Skin of body (tissue), 2 donors: Measurements from ENCODE around the gene CEP76. TPM values are rescaled to one million over a fixed set of nuclear protein-coding genes. Genes with fewer than 3 reads are reported as not detected.
A peak's percentile ranks its signal among the peaks of the same experiment; 100 is the strongest.

Experiments used
- DNase-seq: peaks from one replicate; lab custom pipeline; 2025; lab: John Stamatoyannopoulos, UW
- total RNA-seq: library from RNA; depleted of rRNA; stranded (reverse); fragments of >200 nt; gene quantifications from one replicate; pipeline ENCODE4 v1.2.3, GENCODE V29; 2014

The CEP76 gene
- total RNA-seq, 1 donor from 2014 or later: 9.8 TPM

DNA sequence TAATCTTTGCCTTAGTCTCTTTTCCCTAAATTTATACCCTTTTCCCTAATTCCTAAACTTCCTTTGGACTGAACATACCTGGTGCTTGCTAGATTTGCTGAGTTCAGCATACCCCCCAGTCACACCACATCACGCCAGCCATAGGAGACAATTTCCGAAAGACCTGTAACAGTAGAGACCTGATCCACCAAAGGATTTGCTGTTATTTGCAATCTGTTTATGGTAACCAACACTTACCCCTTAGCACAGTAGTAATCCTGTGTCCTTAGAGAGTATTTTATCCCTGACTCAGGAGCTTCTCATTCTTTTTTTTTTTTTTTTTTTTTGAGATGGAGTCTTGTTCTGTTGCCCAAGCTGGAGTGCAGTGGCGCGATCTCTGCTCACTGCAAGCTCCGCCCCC is 8.9 kb upstream of the CEP76 start:
- no peak for DNase-seq

DNA sequence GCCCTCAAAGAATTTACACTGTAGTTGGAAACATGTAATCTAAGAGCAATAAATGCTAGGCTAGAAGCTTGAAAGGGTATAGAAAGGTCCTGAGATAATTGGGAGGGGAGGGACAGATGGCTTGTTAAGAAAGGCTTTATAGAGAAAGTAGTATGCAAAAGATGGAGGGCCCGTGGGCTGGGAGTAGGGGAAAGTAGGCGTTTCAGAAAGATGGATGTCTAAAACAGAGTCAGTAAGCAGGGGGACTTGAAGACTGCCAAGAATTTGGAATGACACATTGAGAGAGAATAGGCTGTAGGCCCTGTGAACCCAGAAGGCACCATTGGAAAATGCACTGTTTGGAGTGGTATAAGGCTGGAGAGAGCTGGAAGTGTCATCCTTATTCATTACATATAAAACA is 1.1 kb upstream of the CEP76 start:
- no peak for DNase-seq

DNA sequence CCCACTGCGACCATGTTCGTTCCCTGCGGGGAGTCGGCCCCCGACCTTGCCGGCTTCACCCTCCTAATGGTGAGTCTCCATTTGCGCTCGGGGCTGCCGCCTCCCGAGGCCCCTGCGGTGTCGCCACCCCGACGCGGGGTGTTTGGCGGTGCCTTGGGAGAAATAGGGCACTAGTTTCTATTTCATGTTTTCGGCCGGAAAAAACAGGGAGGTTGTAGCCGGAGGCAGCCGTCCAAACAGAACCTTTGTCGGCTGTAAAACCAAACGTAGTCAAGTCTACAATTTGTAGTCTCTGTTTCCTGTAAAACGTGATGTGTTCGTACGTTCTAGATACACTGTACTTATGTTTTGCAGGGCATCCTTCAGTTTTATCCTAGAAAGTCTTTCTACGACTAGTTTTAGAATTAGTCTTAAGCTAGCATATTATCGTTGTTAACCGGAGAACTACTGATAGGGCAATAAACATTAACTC is 609 bp upstream of the CEP76 start:
- DNase-seq: peak; percentile 43

DNA sequence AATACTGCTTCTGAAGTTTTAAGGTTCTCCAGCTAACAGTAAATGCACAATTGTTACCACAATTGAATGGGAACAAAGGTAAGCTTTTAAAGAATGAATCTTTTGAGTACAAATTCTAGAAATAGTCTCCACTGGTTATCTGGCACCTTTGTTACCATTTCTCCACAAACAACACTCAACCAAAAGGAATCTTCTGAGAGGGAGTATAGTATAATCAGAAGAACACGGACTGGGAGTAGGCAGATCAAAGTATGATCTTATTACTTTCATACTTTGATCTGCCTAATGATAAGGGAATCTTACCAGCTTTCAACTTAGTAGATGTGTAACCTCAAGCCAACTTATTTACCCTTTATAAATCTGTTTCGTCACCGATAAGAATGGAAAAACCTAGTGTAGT is 1.4 kb downstream of the CEP76 start:
- no peak for DNase-seq

DNA sequence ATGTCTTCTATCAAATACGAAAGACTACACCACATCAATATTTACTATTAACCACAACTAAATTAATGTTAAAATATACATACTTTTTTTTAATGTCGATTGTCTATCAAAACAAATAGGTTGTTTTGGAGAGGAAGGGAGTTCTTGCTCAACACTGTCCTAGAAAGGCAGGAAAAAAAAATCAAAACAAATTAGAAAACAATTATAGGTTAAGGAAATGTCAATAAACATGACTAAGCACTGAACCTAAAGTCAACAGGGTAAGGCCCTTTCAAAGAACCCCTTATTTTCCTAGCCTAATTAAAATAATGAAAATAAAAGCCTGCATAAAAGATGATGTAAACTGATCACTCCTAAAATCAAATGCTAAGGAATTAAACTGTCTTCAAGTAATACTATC is 2.8 kb downstream of the CEP76 start:
- no peak for DNase-seq

DNA sequence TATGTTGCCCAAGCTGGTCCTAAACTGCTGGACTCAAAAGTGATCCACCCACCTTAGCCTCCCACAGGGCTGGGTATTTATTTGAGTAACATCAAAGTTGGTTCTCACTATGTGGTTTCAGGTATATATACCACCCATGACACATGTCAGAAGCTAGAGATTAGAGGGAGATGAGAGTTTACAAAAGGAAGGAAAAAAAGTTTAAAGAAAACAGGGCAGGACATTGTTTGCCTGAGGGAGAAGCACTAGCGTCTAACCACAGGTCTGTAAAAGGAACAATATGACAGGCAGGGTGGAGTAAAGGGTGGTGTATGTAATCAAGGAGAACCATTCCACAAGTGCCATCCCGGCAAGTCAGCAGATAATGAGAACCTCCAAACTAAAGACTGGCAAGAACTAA is 8.5 kb downstream of the CEP76 start:
- DNase-seq: no peak

DNA sequence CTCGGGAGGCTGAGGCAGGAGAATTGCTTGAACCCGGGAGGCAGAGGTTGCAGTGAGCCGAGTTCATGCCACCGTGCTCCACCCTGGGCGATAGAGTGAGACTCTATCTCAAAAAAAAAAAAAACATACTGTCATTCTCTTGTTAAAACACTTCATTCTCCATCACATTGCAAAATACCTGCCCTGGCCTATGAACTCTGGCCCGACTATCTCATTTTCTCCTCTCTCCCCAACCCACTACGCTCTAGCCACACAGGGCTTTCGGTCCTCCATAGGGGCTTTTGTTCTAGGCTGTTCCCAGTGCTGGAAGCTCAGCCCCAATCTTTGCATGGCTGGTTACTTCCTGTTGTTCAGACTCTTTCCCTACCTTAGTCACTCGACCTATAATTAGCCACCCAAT is 10.3 kb downstream of the CEP76 start:
- DNase-seq: no peak

DNA sequence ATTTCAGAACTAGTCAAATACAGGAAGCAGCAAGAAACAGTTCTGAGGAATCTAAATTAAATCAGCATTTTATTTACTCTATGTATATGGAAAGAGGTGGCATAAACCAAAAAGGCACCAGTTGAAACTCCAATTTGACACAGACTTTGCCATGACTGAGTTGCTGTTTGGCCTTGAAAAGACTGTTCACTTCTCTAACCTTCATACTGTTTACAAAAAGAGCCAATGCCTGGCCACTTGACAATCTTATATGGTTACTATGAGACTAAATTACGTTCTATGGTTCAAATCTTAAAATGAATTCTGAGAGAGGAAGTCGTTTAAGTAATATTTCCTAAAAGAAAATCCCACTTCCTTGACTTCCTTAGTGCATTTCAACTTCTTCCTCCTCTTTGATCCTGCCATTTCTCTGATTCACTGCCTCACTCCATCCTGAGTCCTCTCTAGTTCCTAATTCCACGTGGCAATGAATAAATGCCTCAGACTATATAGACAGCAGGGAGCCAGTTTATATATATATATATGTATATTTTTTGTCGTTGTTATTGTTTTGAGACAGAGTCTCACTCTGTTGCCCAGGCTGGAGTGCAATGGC is 13.2 kb downstream of the CEP76 start:
- DNase-seq: no peak

DNA sequence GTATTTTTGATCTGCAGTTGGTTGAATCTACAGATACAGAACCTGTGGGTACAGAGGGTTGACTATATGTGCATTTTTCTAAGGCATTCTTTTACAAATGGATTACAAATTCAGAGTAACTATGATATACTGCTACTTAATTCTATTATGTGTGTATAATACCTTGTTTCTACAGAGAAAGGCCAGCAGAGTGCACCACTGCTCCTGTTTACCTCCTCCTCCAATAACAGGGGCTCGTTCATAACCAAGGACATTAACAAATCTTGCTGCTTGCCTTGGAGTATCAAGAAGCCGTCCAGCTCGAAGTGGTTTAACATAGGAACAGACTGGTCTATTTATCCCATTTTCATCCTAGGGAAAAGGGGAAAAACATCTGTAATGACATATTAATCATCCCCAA is 16.4 kb downstream of the CEP76 start:
- DNase-seq: no peak

DNA sequence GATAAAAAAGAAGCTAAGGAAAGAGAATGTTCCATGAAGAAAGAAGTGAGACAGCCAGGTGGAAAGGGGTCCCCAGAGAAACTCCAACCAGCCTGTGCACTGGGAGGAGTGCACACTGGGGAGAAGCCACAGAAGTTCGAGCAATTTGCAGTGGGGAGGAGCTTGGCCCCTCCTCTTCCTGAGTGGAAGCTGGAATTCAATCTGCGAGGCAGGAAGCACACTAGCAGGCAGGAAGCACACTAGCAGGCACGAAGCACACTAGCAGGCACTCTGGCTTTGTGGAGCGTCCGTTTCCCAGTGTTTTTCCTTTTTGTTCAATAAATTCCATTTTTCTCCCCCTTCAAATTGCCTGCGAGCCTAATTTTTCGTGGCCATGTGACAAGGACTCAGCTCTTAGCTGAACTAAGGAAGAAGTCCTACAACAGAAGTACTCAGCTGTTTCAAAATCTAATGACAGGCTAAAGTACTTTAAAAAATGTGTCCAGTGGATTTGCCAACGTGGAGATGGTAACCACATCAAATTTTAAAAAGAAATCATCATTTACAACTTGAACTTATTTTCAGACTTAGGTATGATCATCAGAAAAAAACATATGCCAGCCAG is 23.2 kb downstream of the CEP76 start:
- DNase-seq: peak; percentile 61

DNA sequence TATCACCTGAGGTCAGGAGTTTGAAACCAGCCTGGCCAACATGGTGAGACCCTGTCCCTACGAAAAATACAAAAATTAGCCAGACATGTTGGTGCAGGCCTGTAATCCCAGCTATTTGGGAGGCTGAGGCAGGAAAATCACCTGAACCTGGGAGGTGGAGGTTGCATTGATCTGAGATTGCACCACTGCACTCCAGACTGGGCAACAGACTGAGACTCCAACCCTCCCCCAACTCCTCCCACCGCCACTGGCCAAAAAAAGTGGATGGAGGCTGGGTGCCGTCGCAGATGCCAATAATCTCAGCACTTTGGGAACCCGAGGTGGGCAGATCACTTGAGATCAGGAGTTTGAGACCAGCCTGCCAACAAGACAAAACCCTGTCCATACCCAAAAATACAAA is 34.5 kb downstream of the CEP76 start:
- DNase-seq: no peak

DNA sequence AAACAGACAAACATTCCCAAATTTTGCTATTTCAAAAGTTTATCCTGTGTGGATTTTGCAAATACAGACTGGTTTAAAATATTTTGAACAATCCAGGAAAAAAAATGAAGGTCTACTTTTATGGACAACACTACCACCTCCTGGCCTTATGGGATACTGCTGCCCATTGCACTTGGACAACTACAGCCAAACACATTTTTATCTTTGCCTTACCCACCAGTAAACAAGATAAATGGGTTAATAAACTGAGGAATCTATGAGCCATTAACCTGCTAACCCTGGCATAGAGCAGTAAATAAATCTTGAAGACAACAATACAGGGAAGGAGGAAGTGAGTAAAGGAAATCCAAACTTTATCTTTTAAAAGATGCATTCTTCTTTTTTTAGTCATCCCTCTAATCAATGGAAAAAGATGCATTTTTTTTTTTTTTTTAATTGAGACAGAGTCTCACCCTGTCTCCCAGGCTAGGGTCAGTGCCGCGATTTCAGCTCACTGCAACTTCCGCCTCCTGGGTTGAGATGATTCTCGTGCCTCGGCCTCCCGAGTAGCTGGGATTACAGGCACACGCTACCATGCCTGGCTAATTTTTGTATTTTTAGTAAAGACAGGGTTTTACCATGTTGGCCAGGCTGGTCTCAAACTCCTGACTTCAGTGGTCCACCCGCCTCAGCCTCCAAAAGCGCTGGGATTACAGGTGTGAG is 42.5 kb downstream of the CEP76 start:
- peak; percentile 67 for DNase-seq

DNA sequence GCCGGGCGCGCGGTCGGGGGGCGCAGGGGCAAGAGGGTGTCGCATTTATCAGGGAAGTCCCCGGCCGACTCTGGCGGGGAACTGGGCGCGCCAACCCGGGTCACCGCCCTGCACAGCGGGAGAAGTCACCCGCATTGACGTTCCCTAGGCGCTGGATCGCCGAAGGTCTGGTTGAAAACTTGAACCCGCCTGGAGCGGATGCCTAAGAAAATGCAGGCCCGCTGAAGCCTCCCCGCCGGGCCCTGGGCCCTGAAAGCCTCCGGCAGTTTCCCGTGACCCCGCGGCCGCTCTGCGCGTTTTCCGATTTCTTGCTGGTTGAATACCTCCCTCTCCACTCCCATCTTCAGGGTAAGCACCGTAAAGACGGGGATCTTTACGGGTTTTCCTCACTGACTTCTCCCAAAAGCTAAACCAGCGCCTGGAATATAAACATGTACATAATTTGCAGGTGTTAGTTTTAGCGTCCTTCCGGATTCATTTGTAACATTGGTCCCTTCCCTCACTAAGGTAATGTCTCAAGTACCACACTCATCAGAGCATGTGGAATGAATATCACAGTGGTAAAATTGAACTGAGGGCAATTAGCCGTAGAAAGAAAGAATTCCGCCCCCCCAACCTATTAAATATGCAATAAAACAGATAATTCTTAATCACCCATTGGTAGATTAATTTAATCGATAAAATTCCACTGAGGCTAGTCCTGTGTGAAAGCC is 43.9 kb downstream of the CEP76 start:
- DNase-seq: no peak

DNA sequence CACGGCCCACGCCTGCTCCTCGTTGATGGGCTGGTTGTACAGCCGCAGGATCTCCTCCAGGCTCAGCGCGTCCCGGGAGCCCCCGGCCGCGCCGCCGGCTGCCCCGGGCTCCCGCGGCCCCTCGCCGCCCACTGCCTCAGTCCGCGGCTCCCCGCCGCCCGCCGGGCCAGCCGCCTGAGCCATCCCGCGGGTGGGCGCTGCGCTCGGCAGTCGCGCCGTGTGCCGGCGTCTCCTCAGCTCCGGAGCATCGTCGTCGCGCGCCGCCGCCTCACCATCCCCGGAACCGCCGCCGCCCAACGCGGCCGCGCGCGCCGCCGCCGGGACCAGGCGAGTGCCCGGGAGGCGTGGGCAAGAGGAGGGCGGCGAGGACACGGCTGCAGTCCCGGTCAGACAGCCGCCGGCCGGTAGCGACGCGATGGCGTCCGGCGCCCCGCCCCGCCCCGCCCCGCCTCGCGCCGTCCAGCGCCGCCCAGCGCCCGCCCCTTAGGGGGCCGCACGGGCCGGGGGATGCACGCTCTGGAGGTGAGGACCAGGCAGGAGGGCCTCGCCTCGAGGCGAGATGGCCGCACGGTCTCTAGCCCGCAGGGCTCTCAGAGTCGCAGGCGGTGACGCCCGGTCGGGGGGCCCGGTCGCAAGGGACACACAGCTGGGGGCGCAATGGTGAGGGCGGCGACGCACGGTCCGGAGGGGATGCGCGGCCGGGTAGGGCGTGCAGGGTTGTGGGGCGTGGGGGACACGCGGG is 44.7 kb downstream of the CEP76 start, which contains the start of gene SPIRE1:
TSS of gene SPIRE1 (minus strand) at position 424 of the 742 bp plus-strand sequence. CDS start at position 183, 241 bp downstream.
- no peak for DNase-seq

DNA sequence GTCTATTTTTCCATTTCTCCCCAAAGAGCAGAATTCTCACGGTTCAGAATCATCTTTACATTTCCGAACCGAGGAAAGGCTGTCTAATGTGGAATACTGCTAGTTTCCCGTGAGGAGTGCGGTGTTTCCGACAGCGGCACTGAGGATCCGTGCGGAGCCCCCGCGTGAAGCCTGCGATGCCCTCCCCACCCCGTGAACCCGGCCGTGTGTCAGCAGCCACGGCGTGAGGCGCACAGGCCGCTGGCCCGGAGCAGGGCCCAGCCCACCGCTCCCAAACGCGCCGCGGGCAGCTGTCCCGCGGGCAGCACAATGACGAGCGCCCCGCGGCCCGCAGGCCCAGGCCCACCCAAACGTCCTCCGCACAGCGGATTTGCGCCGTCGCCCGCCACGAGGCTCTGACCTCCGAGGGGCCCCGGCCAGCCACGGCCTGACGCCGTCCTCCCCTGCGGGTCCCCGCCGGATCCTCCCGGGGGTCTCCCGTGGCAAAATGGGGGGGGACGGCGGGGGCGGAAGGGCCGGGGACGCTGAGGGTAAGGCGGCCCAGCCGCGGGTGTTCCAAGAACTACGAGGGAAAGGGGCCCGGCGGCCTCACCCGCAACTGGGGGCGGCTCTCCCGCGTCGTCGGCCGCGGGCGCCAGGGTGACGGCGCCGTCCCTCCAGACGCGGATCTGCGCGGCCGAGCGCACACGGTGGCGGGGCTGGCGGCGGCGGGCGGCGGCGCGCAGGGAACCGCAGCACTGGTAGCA is 45.4 kb downstream of the CEP76 start:
- no peak for DNase-seq

DNA sequence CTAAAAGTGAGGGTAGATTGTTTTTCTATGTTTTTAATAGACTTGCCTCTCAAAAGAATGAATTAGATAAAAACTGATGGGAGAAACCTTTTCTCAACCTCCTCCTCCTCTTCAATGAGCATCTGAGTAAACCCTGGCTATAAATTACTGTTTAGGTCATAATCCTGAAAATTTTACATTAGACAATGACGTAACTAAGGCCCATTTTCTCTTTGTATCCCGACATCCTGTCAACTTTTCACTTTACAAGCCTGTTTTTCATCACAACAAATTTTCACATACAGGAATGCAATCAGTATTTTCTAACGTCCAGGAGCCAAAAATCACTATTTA is 46.0 kb downstream of the CEP76 start:
- DNase-seq: peak; percentile 27

DNA sequence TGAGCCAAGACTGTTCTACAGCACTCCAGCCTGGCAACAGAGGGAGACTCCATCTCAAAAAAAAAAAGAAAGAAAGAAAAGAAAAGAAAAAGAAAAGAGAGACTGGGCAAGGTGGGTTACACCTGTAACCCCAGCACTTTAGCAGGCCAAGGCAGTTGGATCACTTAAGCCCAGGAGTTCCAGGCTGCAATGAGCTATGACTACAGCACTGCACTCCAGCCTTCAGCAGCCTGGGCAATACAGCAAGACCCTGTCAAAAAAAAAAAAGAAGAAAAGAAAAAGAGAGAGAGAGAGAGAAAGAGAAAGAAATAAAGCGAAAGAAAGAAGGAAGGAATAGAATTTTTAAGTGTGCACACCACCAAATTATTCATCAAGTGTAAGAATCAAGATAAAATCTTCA is 47.6 kb downstream of the CEP76 start:
- no peak for DNase-seq

DNA sequence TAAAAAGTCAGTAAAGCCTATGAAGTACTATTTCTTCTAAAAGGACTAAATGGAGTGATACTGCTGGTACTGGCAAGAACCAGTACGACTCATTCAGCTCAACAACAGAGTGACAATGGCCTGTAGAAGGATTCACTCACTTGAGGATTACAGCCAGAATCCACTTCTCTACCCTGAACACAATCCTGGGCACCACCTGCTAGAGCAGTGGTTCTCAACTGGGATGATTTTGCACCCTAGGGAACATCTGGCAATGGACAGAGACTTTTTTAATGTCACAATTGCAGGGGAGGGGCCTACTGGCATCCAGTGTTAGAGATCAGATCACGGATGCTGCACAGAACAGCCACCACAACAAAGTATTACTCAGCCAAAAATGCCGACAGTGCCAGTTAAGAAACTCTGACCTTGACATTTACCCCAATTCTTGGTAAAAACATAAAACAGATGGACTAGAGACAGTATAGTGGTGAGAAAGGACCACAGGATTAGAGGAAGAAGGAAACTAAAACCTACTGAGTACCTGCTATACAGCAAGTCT is 49.6 kb downstream of the CEP76 start:
- DNase-seq: no peak

DNA sequence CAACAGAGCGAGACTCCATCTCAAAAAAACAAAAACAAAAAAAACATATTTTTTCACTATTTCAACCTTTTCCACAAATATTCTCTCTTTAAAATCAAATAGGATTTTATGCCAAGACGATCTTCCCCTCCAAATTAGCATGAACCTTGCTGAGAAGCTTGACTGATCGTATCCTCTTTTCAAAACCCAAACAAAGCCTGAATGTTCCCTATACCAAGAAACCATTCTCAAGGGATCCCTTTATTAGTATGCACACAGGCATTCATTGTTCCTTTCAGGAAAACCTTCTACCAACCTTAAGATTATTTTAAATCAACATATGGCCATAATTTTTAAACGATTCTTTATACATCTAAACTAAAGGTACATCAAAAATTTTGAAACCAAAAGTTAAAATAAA is 50.9 kb downstream of the CEP76 start:
- DNase-seq: no peak

DNA sequence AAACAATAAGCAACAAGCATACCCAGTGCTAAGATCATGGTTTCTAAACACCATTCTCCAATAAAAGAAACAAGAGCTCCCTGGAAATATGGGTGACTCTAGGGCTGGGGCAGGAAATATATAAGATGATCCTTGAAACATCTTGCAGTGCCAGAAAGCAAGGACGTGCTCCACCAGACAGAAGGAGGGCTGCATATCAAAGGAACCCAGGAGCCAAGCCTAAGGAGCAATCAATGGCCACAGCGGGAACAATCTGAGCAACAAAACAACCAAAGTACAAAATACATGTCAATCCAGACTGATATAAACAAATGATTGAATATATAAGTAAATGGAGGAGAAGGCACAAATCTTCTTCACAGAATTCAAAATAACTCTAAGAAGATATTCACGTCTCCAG is 54.8 kb downstream of the CEP76 start:
- no peak for DNase-seq

DNA sequence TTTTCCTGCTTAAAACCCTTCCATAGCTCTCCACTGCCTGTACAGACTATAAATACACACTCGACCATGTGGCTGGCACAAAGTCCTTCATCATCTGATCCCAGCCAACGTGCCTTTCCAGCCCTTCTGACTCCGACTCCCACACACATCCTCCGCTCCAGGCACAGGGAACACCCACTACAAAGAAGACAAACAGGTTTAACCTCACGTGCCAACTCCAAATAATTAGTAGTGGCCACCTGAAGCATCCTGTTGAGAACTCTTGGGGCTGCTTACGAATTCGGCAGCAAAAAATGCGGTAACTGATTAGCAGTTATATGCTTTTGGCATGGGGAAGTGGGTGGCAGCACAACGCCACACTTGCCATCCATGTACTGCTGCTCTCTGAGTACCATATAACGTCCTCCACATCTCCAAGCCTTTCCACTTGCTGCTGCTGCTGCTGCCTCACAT is 56.7 kb downstream of the CEP76 start:
- DNase-seq: no peak
